Cardiac fibroblast (primary cell): ENCODE measurements around the gene WDR64.

Experiments
- DNase-seq, 2 donors: peaks; one replicate each; pipeline versions ENCODE4 v3.0.0 to v3.0.0-alpha.2; 2010; ENCODE audit warnings: low read depth in 2 of 2
- H3K4me3 ChIP-seq, 2 donors: replicated peaks in 1 of 2; 1 replicate in 1 of 2; 2 replicates in 1 of 2; pipeline ENCODE4 v1.5.1; 2011; ENCODE audit warnings: low read depth in 2 of 2, low read length in 2 of 2, mild to moderate bottlenecking in 2 of 2, moderate library complexity in 1 of 2
- TF ChIP-seq, protein P1 (sequence below): IDR thresholded peaks from one replicate; pipeline ENCODE4 v1.5.1; 2011; ENCODE audit warnings: low read depth, mild to moderate bottlenecking, low read length, inconsistent platforms

Gene WDR64

DNA sequence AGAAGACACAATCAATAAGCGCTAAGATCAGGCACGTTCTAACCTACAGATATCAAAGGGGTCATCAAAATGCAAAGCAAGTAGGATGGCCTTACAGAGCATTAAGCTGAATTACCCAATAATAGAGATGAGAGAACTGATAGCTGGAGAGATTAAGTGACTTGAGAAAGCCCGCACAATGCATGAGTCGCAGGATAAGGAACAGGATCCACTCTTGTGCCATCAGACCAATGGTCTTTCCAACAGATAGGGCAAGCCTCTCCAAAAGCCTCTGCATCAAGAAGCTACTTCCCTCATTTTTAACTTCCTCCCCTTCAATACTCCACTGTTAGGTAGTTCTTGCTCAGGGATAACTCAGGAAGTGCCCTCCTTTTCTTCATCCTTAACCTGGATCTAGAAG lies 14.5 kb upstream of the WDR64 start:
- DNase-seq = peak in 1 of 2 donors; percentile 14
- TF ChIP-seq, protein P1, sequence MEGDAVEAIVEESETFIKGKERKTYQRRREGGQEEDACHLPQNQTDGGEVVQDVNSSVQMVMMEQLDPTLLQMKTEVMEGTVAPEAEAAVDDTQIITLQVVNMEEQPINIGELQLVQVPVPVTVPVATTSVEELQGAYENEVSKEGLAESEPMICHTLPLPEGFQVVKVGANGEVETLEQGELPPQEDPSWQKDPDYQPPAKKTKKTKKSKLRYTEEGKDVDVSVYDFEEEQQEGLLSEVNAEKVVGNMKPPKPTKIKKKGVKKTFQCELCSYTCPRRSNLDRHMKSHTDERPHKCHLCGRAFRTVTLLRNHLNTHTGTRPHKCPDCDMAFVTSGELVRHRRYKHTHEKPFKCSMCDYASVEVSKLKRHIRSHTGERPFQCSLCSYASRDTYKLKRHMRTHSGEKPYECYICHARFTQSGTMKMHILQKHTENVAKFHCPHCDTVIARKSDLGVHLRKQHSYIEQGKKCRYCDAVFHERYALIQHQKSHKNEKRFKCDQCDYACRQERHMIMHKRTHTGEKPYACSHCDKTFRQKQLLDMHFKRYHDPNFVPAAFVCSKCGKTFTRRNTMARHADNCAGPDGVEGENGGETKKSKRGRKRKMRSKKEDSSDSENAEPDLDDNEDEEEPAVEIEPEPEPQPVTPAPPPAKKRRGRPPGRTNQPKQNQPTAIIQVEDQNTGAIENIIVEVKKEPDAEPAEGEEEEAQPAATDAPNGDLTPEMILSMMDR = no peak
- H3K4me3 ChIP-seq = no peak overlapping the region

- H3K4me3 ChIP-seq = no peak overlapping the region
- TF ChIP-seq, protein P1 = no peak
- no peak for DNase-seq
Measured at GRCh38 chr1:241638099-241638682, 13.9 kb upstream of the WDR64 start.

DNA sequence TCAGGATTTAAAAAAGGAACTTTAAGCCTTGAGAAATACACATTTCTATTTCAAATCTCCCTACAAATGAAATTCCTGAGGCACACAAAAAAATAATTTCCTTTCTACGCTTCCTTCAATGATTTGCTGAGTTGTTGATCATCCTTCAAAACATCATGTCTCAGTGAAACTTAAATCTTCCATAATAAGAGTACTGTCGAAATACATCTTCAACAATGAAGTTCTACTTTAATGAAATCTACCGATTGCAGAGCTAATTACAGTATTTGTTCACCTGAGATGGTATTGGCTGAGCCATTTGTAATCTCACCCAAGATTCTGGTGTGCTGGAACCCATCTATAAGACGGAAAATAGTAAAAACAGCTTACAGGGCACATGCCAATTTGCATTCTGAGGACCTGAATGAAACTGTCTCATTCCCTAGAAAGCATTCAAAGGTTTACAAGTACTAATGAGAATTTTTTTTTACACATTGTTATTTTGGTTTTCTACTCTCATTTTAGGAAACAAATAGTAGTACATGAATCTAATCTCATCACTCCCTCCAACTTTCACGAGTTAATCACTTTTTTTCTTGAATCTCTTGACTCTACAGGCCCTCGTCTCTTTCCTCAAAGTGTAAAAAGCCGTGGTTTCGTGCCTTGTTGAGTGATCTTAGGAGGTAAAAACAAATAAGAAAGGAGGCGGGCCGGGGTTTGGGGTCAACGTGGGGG lies 13.0 kb upstream of the WDR64 start:
- TF ChIP-seq, protein P1 = no peak
- peak overlapping the region; percentile 86 to 90 for H3K4me3 ChIP-seq
- peak; percentile 21 to 22 for DNase-seq

- DNase-seq = peak in 1 of 2 donors; percentile 43
- H3K4me3 ChIP-seq = peak overlapping the region; percentile 86 to 90
- TF ChIP-seq, protein P1 = no peak
Measured at GRCh38 chr1:241639623-241640148, 12.4 kb upstream of the WDR64 start.

DNA sequence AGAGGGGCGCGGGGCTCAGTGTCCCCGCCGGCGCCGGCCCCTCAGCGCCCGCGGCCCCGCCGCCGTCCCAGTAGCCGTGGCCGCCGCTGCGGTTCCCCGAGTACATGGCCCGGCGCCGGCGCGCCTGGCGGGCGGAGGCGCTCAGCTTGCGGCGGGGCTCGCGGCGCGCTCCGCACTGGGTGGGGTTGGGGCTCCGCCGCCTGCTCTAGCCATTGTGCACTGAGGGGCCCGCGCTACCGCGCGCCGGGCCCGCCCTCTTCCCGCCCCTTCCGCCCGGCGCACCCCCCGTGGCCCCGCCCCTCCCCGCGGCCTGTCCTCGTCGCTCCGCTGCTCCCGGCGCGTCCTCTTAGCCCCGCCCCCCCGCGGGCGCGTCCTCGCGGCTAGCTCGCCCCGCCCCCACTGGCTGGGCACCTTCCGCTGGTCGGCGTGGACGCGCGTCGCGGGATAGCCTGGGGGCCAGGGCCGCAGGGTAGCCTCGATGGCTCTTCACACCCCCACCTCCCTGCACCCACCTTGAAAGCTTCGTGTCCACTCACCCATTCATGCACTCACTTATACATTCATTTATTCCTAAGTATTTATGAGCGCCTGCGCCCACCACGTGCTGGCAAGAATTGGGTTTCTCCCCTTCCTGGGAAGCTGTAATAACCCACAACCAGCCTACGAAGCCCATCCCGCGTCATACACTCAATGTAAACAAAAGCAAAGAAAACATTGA lies 11.8 kb upstream of the WDR64 start, which contains the start of the genes CHML and OPN3:
Gene CHML (minus strand): TSS at position 221 of the 718 bp plus-strand sequence. CDS start 4,603 bp downstream, outside the sequence.
Gene OPN3 (minus strand): TSS at position 221 of the 718 bp plus-strand sequence. CDS start 115 bp downstream, at position 106.
- peak; percentile 86 to 93 for DNase-seq

More for the DNA sequence above, 11.8 kb upstream of the WDR64 start, which contains the start of the genes CHML and OPN3:
- TF ChIP-seq, protein P1 = no peak
- H3K4me3 ChIP-seq = peak within 1 kb of the TSS; percentile 86 to 90
